Thoracic aorta (tissue), 2 donors: ENCODE results near the gene LSM7. TPM values are rescaled to one million over a fixed set of nuclear protein-coding genes. Genes with fewer than 3 reads are reported as not detected.

Experiments
- ATAC-seq: fragments of 150-250 bp; one replicate; pipeline ENCODE4 v1.8.0; 2017; ENCODE audit warnings: low read depth; ENCODE audit not compliant: insufficient number of reproducible peaks, low FRiP score
- DNase-seq: peaks from one replicate; pipeline ENCODE4 v3.0.0-alpha.2; 2020; ENCODE audit warnings: low spot score
- H3K27ac ChIP-seq, 2 donors: fragments of 200-600 bp; sonication (generic); 1 replicate in 1 of 2; 2 replicates in 1 of 2; pipeline ENCODE4 v1.5.1; 2016; ENCODE audit warnings: mild to moderate bottlenecking in 2 of 2, moderate library complexity in 2 of 2
- H3K27me3 ChIP-seq: fragments of 200-600 bp; sonication (generic); replicated peaks from 2 replicates; pipeline ENCODE4 v1.6.0; 2016; ENCODE audit warnings: mild to moderate bottlenecking; ENCODE audit not compliant: insufficient read depth
- H3K36me3 ChIP-seq: fragments of 200-600 bp; sonication (generic); one replicate; pipeline ENCODE4 v1.5.1; 2016
- H3K4me1 ChIP-seq, 2 donors: fragments of 200-600 bp; sonication (generic); 1 replicate in 1 of 2; 2 replicates in 1 of 2; pipeline versions ENCODE4 v1.5.1 to v1.6.0; 2016; ENCODE audit warnings: low read depth in 2 of 2, mild to moderate bottlenecking in 1 of 2; ENCODE audit not compliant: control insufficient read depth in 1 of 2
- H3K4me3 ChIP-seq: fragments of 200-600 bp; sonication (generic); 2 replicates; pipeline ENCODE4 v1.5.1; 2016; ENCODE audit warnings: mild to moderate bottlenecking
- H3K9me3 ChIP-seq: fragments of 200-600 bp; sonication (generic); 2 replicates; pipeline ENCODE4 v1.5.1; 2016
- total RNA-seq, 2 donors: library from RNA; depleted of rRNA; stranded (reverse); fragments of >200 nt; gene quantifications; one replicate each; pipeline versions ENCODE4 v1.1.0 to v1.2.3, GENCODE V29; 2016
- TF ChIP-seq, protein P1 (sequence below): fragments of 200-600 bp; sonication (generic); IDR thresholded peaks from one replicate; pipeline ENCODE4 v1.5.1; 2019; ENCODE audit warnings: antibody characterized with exemption

Gene LSM7
- total RNA-seq, 2 donors from 2014 or later, result 35.5 to 38.8 TPM

GRCh38 chr19:2276429-2276986, 51.9 kb downstream of the LSM7 start:
- H3K27ac ChIP-seq, result no peak overlapping the region
- H3K4me1 ChIP-seq, result peaks cover 25 to 44% of the 10 kb centered on the region in 2 donors
- ATAC-seq, result no peak

GRCh38 chr19:2275588-2276428, 52.6 kb downstream of the LSM7 start:
- no peak for ATAC-seq
- Histone ChIP-seq H3K4me1 (peaks cover 30 to 48% of the 10 kb centered on the region in 2 donors), H3K9me3 (no peaks in the 10 kb centered on the region), H3K27me3 (no peaks in the 10 kb centered on the region), H3K36me3 (peaks cover 20% of the 10 kb centered on the region), H3K4me3 (no peak overlapping the region), H3K27ac (no peak overlapping the region)
- DNase-seq, result no peak
- TF ChIP-seq, protein P1, sequence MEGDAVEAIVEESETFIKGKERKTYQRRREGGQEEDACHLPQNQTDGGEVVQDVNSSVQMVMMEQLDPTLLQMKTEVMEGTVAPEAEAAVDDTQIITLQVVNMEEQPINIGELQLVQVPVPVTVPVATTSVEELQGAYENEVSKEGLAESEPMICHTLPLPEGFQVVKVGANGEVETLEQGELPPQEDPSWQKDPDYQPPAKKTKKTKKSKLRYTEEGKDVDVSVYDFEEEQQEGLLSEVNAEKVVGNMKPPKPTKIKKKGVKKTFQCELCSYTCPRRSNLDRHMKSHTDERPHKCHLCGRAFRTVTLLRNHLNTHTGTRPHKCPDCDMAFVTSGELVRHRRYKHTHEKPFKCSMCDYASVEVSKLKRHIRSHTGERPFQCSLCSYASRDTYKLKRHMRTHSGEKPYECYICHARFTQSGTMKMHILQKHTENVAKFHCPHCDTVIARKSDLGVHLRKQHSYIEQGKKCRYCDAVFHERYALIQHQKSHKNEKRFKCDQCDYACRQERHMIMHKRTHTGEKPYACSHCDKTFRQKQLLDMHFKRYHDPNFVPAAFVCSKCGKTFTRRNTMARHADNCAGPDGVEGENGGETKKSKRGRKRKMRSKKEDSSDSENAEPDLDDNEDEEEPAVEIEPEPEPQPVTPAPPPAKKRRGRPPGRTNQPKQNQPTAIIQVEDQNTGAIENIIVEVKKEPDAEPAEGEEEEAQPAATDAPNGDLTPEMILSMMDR, result no peak

More at GRCh38 chr19:2276429-2276986, 51.9 kb downstream of the LSM7 start:
- TF ChIP-seq, protein P1, result no peak
- DNase-seq, result no peak
- no peak overlapping the region for H3K4me3 ChIP-seq
- no peaks in the 10 kb centered on the region for H3K9me3 ChIP-seq
- H3K36me3 ChIP-seq, result peaks cover 17% of the 10 kb centered on the region
- no peaks in the 10 kb centered on the region for H3K27me3 ChIP-seq

DNA sequence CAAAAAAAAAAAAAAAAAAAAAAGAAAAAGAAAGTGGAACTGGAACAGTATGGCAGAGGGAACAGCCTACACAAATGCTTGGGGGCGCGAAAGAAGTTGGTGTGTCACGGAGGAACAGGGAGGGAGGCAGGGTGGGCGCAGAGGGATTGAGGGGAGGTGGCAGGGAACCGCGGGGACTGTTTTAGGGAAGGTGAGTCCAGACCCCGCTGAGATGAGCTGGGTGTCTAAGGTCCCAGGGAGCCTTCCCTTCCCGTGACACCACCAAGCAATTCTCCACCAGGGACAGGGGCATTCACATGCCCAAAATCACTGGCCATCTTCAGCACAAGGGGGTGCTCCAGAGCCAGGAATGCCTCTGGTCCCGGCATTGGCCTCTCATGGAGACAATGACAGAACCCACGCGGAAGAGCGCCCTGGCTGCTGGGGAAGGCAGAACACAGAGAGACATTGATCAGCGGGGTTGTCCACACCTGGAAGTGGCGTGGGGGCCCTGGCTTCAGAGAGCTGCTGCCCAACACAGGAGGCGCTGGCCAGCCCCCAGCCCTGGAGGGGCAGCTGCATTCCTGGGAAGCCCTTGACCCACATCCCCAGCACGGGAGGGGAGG, 53.4 kb downstream of the LSM7 start:
- no peak overlapping the region for H3K27ac ChIP-seq
- TF ChIP-seq, protein P1, result peak; percentile 29
- H3K4me3 ChIP-seq, result no peak overlapping the region

DNA sequence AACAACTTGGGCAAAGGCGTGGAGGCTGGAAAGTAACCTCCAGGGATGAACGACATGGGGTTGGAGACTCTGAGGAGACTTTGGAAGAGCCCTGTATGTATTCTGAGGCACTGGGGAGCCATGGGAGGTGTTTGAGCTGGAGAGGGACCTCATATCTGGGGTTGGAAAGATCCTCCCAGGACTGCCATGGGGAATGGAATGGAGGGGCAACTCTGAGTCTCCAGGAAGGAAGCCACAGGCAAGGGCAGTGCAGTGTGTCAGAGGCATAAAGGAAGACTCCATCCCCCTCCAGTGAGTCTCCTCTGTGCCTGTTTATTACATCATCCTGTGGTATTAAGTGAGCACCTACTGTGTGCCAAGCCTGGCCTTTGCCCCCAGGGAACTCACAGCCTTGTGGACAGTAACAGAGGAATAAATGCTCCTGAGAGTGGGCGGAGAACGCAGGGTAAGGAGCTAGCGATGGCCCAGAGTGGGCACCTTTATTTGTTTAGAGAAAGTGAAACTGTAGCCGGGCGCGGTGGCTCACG, 54.1 kb downstream of the LSM7 start:
- H3K36me3 ChIP-seq, result peaks cover 20% of the 10 kb centered on the region
- no peaks in the 10 kb centered on the region for H3K27me3 ChIP-seq
- TF ChIP-seq, protein P1, result no peak
- H3K9me3 ChIP-seq, result no peaks in the 10 kb centered on the region
- peak overlapping the region; percentile 100 for H3K4me3 ChIP-seq
- ATAC-seq (no peak), DNase-seq (no peak)
- peaks cover 30 to 48% of the 10 kb centered on the region in 2 donors for H3K4me1 ChIP-seq
- peak overlapping the region; percentile 59 to 79 for H3K27ac ChIP-seq

More for the DNA sequence above, 53.4 kb downstream of the LSM7 start:
- H3K9me3 ChIP-seq, result no peaks in the 10 kb centered on the region
- H3K4me1 ChIP-seq, result peaks cover 30 to 48% of the 10 kb centered on the region in 2 donors
- H3K36me3 ChIP-seq, result peaks cover 20% of the 10 kb centered on the region
- ATAC-seq, result no peak
- H3K27me3 ChIP-seq, result no peaks in the 10 kb centered on the region
- no peak for DNase-seq
